AG04449 (cell line): Measurements from ENCODE around the gene KAZN.

ENCODE experiments used
- CTCF ChIA-PET: fragments of 350-600 bp; formaldehyde crosslinking; extraction: SDS; loops from one replicate; lab custom pipeline; 2021; ENCODE audit warnings: antibody characterized with exemption; lab: Yijun Ruan, JAX
- POLR2A ChIA-PET: fragments of 400-600, 350-600 bp; formaldehyde crosslinking; extraction: SDS; loops from one replicate; lab custom pipeline; 2020; ENCODE audit warnings: antibody characterized with exemption, inconsistent platforms; lab: Yijun Ruan, JAX
- DNase-seq: peaks from one replicate; pipeline ENCODE4 v3.0.0-alpha.2; 2010; ENCODE audit warnings: low read depth, low spot score
- H3K4me3 ChIP-seq: 2 replicates; pipeline ENCODE4 v1.5.1; 2011; ENCODE audit warnings: low read depth, mild to moderate bottlenecking, control low read depth, low read length
- TF ChIP-seq, protein P1 (sequence below): IDR thresholded peaks from one replicate; pipeline ENCODE4 v1.5.1; 2011; ENCODE audit warnings: mild to moderate bottlenecking, moderate library complexity, low read length, control low read depth, inconsistent platforms; ENCODE audit not compliant: insufficient read depth; ENCODE audit errors: missing control alignments

KAZN gene

GRCh38 chr1:14787604-14788003 is 189.1 kb downstream of the KAZN start:
- H3K4me3 ChIP-seq: no peak overlapping the region
- no peak for DNase-seq
- TF ChIP-seq, protein P1, sequence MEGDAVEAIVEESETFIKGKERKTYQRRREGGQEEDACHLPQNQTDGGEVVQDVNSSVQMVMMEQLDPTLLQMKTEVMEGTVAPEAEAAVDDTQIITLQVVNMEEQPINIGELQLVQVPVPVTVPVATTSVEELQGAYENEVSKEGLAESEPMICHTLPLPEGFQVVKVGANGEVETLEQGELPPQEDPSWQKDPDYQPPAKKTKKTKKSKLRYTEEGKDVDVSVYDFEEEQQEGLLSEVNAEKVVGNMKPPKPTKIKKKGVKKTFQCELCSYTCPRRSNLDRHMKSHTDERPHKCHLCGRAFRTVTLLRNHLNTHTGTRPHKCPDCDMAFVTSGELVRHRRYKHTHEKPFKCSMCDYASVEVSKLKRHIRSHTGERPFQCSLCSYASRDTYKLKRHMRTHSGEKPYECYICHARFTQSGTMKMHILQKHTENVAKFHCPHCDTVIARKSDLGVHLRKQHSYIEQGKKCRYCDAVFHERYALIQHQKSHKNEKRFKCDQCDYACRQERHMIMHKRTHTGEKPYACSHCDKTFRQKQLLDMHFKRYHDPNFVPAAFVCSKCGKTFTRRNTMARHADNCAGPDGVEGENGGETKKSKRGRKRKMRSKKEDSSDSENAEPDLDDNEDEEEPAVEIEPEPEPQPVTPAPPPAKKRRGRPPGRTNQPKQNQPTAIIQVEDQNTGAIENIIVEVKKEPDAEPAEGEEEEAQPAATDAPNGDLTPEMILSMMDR: no peak
- ChIA-PET CTCF (interaction anchor here (1.4 kb wide), 1 partner anchor 240 kb away, joined by 4 read pairs; no protein-coding TSS in a partner anchor), POLR2A (no interaction called here)

DNA sequence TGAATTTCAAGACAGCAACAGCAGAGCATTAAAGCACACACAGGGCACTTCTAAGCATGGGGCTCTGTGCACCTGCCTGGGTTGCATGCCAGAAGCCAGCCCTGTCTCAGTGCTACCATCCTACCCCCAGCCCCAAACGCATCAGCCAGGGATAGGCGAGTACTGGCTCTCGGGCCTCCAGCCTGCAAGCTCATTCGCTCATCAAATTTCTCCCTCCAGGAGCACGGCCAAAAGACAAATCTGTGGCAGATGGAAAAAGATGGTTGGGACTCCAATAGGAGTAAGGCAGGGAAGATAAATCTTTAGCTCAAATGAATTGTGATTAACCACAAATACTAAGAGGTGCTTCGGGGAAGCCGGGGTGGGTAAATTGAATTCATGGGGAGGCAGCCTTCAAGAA is 189.6 kb downstream of the KAZN start:
- CTCF ChIA-PET: no interaction called here
- no peak for DNase-seq
- H3K4me3 ChIP-seq: no peak overlapping the region
- TF ChIP-seq, protein P1: no peak
- POLR2A ChIA-PET: no interaction called here

- TF ChIP-seq, protein P1: no peak
- DNase-seq: no peak
- ChIA-PET CTCF (interaction anchor here (0.8 to 1.3 kb wide), 2 partner anchors 9 to 256 kb away, joined by 3 read pairs; no protein-coding TSS in a partner anchor), POLR2A (no interaction called here)
- H3K4me3 ChIP-seq: no peak overlapping the region
Observed at GRCh38 chr1:14790982-14791381, 192.5 kb downstream of the KAZN start.

- ChIA-PET CTCF (interaction anchor here (0.8 kb wide), 1 partner anchor 256 kb away, joined by 3 read pairs; no protein-coding TSS in a partner anchor), POLR2A (no interaction called here)
- no peak for DNase-seq
- H3K4me3 ChIP-seq: no peak overlapping the region
- TF ChIP-seq, protein P1: no peak
Observed at GRCh38 chr1:14791654-14792053, 193.2 kb downstream of the KAZN start.

- no peak for DNase-seq
- POLR2A ChIA-PET: no interaction called here
- TF ChIP-seq, protein P1: no peak
- CTCF ChIA-PET: no interaction called here
- no peak overlapping the region for H3K4me3 ChIP-seq
Observed at GRCh38 chr1:14794136-14794768, 195.8 kb downstream of the KAZN start.

- no peak overlapping the region for H3K4me3 ChIP-seq
- CTCF ChIA-PET: no interaction called here
- no peak for DNase-seq
- TF ChIP-seq, protein P1: no peak
- POLR2A ChIA-PET: no interaction called here
Observed at GRCh38 chr1:14794906-14795305, 196.4 kb downstream of the KAZN start.
